ENCODE data around the gene PNLDC1.
"Not testable (repeated sequence)": the region's sequence is repeated elsewhere in the genome, so short reads cannot be mapped to it uniquely, and the experiment has no call there.

PNLDC1 gene

GRCh38 chr6:159849851-159850250, 49.8 kb downstream of the PNLDC1 start:
- not testable (repeated sequence) for DNase-seq (ENCODE audit: low read depth in 3 of 3)

GRCh38 chr6:159852877-159853276, 52.8 kb downstream of the PNLDC1 start:
- no peak for DNase-seq (ENCODE audit: low read depth in 3 of 3)

- no peak for DNase-seq (ENCODE audit: low read depth in 3 of 3)
Observed at GRCh38 chr6:159853754-159854153, 53.7 kb downstream of the PNLDC1 start.

- DNase-seq (ENCODE audit: low read depth in 3 of 3), result no peak
Observed at GRCh38 chr6:159854959-159855358, 54.9 kb downstream of the PNLDC1 start.

GRCh38 chr6:159858259-159858658, 58.2 kb downstream of the PNLDC1 start:
- no peak for DNase-seq (ENCODE audit: low read depth in 3 of 3)

GRCh38 chr6:159860482-159860881, 60.4 kb downstream of the PNLDC1 start:
- DNase-seq (ENCODE audit: low read depth in 3 of 3), result no peak

GRCh38 chr6:159862103-159862502, 62.0 kb downstream of the PNLDC1 start:
- DNase-seq (ENCODE audit: low read depth in 3 of 3), result no peak

GRCh38 chr6:159863341-159863740, 63.3 kb downstream of the PNLDC1 start:
- not testable (repeated sequence) for DNase-seq (ENCODE audit: low read depth in 3 of 3)

GRCh38 chr6:159865226-159865920, 65.3 kb downstream of the PNLDC1 start:
- no peak for DNase-seq (ENCODE audit: low read depth in 3 of 3)

GRCh38 chr6:159866286-159867247, 66.5 kb downstream of the PNLDC1 start:
- DNase-seq (ENCODE audit: low read depth in 3 of 3), result no peak
